Kidney (tissue), 14 donors: ENCODE measurements around the gene SLC25A46. TPM values are rescaled to one million over a fixed set of nuclear protein-coding genes. Genes with fewer than 3 reads are reported as not detected.
"Not testable (repeated sequence)": the region's sequence is repeated elsewhere in the genome, so short reads cannot be mapped to it uniquely, and the experiment has no call there.

Experiments used
- DNase-seq, 5 donors: peaks; one replicate each; pipeline ENCODE4 v3.0.0-alpha.2; 2013 to 2020
- FAIRE-seq: peaks from 2 replicates; lab custom pipeline; 2012; peaks lifted over from hg19 to GRCh38; lab: Jason Lieb, UNC
- H3K27ac ChIP-seq, 2 donors: one replicate each; pipeline ENCODE4 v1.7.0; 2013; ENCODE audit warnings: low read depth in 2 of 2, low read length in 2 of 2, inconsistent platforms in 1 of 2
- H3K27me3 ChIP-seq: one replicate; pipeline ENCODE4 v1.7.1; 2013; ENCODE audit warnings: low read length, inconsistent platforms; ENCODE audit not compliant: control insufficient read depth, insufficient read depth
- H3K36me3 ChIP-seq, 3 donors: one replicate each; pipeline versions ENCODE4 v1.7.0 to v1.7.1; 2013; ENCODE audit warnings: low read length in 3 of 3, control low read depth in 1 of 3, inconsistent platforms in 1 of 3; ENCODE audit not compliant: insufficient read depth in 3 of 3, control insufficient read depth in 2 of 3
- H3K4me1 ChIP-seq, 3 donors: one replicate each; pipeline versions ENCODE4 v1.7.0 to v1.7.1; 2013; ENCODE audit warnings: low read length in 3 of 3, inconsistent platforms in 1 of 3, low read depth in 1 of 3; ENCODE audit not compliant: control insufficient read depth in 2 of 3, insufficient read depth in 2 of 3
- H3K4me3 ChIP-seq, 3 donors: one replicate each; pipeline versions ENCODE4 v1.7.0 to v1.8.1; 2013; ENCODE audit warnings: low read length in 3 of 3, control low read depth in 1 of 3, inconsistent platforms in 1 of 3
- H3K9ac ChIP-seq, 3 donors: one replicate each; pipeline versions ENCODE4 v1.7.0 to v1.7.1; 2013; ENCODE audit warnings: low read length in 3 of 3, control low read depth in 1 of 3, inconsistent platforms in 1 of 3
- H3K9me3 ChIP-seq, 3 donors: one replicate each; pipeline versions ENCODE4 v1.7.0 to v1.7.1; 2013; ENCODE audit warnings: low read length in 3 of 3, control low read depth in 1 of 3, inconsistent platforms in 1 of 3; ENCODE audit not compliant: control insufficient read depth in 2 of 3, insufficient read depth in 1 of 3
- CTCF ChIP-seq: IDR thresholded peaks from 3 replicates; pipeline ENCODE4 v1.5.1; 2012; ENCODE audit warnings: mild to moderate bottlenecking, moderate library complexity, borderline replicate concordance; ENCODE audit not compliant: insufficient read depth; ENCODE audit errors: extremely low read depth
- intact Hi-C: fragments of 100-400 bp; cut with DNase I; formaldehyde crosslinking; loops from one replicate; pipeline ENCODE4 v1.11.1; 2022
- polyA plus RNA-seq: library from polyadenylated mRNA; stranded (reverse); fragments of 350-450 nt; fragmentation: Illumina TruSeq; extraction: RNeasy Lipid Tissue Mini Kit (QIAGEN cat#74804); gene quantifications from one replicate; pipeline ENCODE4 v1.2.3, GENCODE V29; 2014; ENCODE audit warnings: low read depth, low replicate concordance; ENCODE audit not compliant: insufficient read depth
- total RNA-seq: library from RNA; stranded (reverse); fragmentation: NEBNext Ultra II Directional; extraction: Animal tissue kit (Norgen Biotek cat#: 25700); gene quantifications from one replicate; pipeline ENCODE4 v1.2.1, GENCODE V29; 2021
- donor health status: control.
- donor health status: control.
- donor health status: control.
- donor health status: control.
- donor health status: control.
- donor health status: DM: yes; HTN: yes; CAD: no.
- donor health status: Normal renal cell carcinoma (clear cell type).

The SLC25A46 gene
- total and polyA plus RNA-seq, 2 donors from 2014 or later: 20.3 to 39.4 TPM

GRCh38 chr5:110784901-110785300, 46.1 kb downstream of the SLC25A46 start:
- H3K27ac ChIP-seq: no peak overlapping the region
- no peak for FAIRE-seq
- H3K9ac ChIP-seq: no peak overlapping the region
- intact Hi-C loops: no loop called here
- no peaks in the 10 kb centered on the region for H3K27me3 ChIP-seq
- no peak for DNase-seq
- no peak overlapping the region for H3K4me3 ChIP-seq
- TF ChIP-seq CTCF: no peak
- H3K4me1 ChIP-seq: no peaks in the 10 kb centered on the region
- no peaks in the 10 kb centered on the region for H3K36me3 ChIP-seq
- H3K9me3 ChIP-seq: no peaks in the 10 kb centered on the region

- intact Hi-C loops: no loop called here
- DNase-seq (no peak), FAIRE-seq (no peak)
- no peaks in the 10 kb centered on the region for H3K36me3 ChIP-seq
- no peak overlapping the region for H3K27ac ChIP-seq
- H3K9me3 ChIP-seq: no peaks in the 10 kb centered on the region
- no peaks in the 10 kb centered on the region for H3K27me3 ChIP-seq
- TF ChIP-seq CTCF: no peak
- no peak overlapping the region for H3K4me3 ChIP-seq
- H3K4me1 ChIP-seq: no peaks in the 10 kb centered on the region
- no peak overlapping the region for H3K9ac ChIP-seq
These were observed 46.5 kb downstream of the SLC25A46 start for GRCh38 chr5:110785356-110785755.

GRCh38 chr5:110788006-110788405, 49.2 kb downstream of the SLC25A46 start:
- H3K4me3 ChIP-seq, FAIRE-seq, DNase-seq, H3K9ac ChIP-seq, H3K4me1 ChIP-seq, H3K27ac ChIP-seq, intact Hi-C loops, H3K27me3 ChIP-seq, H3K9me3 ChIP-seq, H3K36me3 ChIP-seq: not testable (repeated sequence)

GRCh38 chr5:110790673-110791072, 51.9 kb downstream of the SLC25A46 start:
- Histone ChIP-seq H3K27me3 (no peaks in the 10 kb centered on the region), H3K9ac (no peak overlapping the region), H3K9me3 (no peaks in the 10 kb centered on the region), H3K4me1 (no peaks in the 10 kb centered on the region), H3K36me3 (no peaks in the 10 kb centered on the region), H3K27ac (no peak overlapping the region), H3K4me3 (no peak overlapping the region)
- peak; percentile 14 for TF ChIP-seq CTCF
- DNase-seq: peak in 1 of 5 donors; percentile 9
- FAIRE-seq: peak; percentile 70
- intact Hi-C loops: no loop called here
